Chondrocyte (in vitro differentiated cells): Measurements from ENCODE around the gene RPRML. TPM values are rescaled to one million over a fixed set of nuclear protein-coding genes. Genes with fewer than 3 reads are reported as not detected.
"Not testable (repeated sequence)": the region's sequence is repeated elsewhere in the genome, so short reads cannot be mapped to it uniquely, and the experiment has no call there.

Source experiments
- DNase-seq: peaks from one replicate; pipeline ENCODE4 v3.0.0; 2021; ENCODE audit warnings: mixed read lengths, low spot score
- H3K27ac Mint-ChIP-seq: one replicate; pipeline ENCODE4 v1.8.0; 2021; ENCODE audit warnings: mild to moderate bottlenecking, moderate library complexity, mixed read lengths; ENCODE audit not compliant: unreplicated experiment
- H3K27me3 Mint-ChIP-seq: 2 replicates; pipeline ENCODE4 v1.8.0; 2021; ENCODE audit warnings: low read depth, mixed read lengths
- H3K36me3 Mint-ChIP-seq: 2 replicates; pipeline ENCODE4 v1.8.0; 2021; ENCODE audit warnings: low read depth, mixed read lengths
- H3K4me1 Mint-ChIP-seq: 2 replicates; pipeline ENCODE4 v1.8.0; 2021; ENCODE audit warnings: low read depth, mild to moderate bottlenecking, mixed read lengths
- H3K4me3 Mint-ChIP-seq: one replicate; pipeline ENCODE4 v1.8.0; 2021; ENCODE audit warnings: mild to moderate bottlenecking, moderate library complexity, mixed read lengths; ENCODE audit not compliant: unreplicated experiment
- H3K9me3 Mint-ChIP-seq: 2 replicates; pipeline ENCODE4 v1.8.0; 2021; ENCODE audit warnings: low read depth, mixed read lengths
- CTCF ChIP-seq: fragments of 200-600 bp; sonication (generic); IDR thresholded peaks from 2 replicates; pipeline ENCODE4 v1.5.0; 2021; ENCODE audit warnings: antibody characterized with exemption, mild to moderate bottlenecking, moderate library complexity
- long read RNA-seq: library from polyadenylated mRNA; stranded (forward); transcript quantifications from one replicate; pipeline ENCODE4 v2.0.0, GENCODE V29; 2021
- total RNA-seq: library from RNA; stranded (reverse); gene quantifications from 3 replicates; pipeline ENCODE4 v1.2.1, GENCODE V29; 2021

Gene RPRML
- total RNA-seq = not detected in 3 replicates
- long read RNA-seq = 0 reads

- DNase-seq = no peak
- peak; percentile 7 for TF ChIP-seq CTCF
- Mint-ChIP-seq H3K4me3 (peak within 1 kb of the TSS; percentile 69), H3K9me3 (peaks cover 4% of the 10 kb centered on the region), H3K27me3 (peaks cover 44% of the 10 kb centered on the region), H3K4me1 (peaks cover 10% of the 10 kb centered on the region), H3K27ac (no peak within 1 kb of the TSS), H3K36me3 (peaks cover 2% of the 10 kb centered on the region)
These were observed at the start of gene RPRML for GRCh38 chr17:46979147-46979863. Gene RPRML, minus strand, starts transcription at chr17:46979253. Its CDS starts 246 bp downstream, at chr17:46979007.

- H3K9me3 Mint-ChIP-seq, DNase-seq, H3K4me3 Mint-ChIP-seq, H3K27ac Mint-ChIP-seq, H3K36me3 Mint-ChIP-seq, H3K27me3 Mint-ChIP-seq: not testable (repeated sequence)
- peaks cover 14% of the 10 kb centered on the region for H3K4me1 Mint-ChIP-seq
These were observed 37.9 kb upstream of the RPRML start for GRCh38 chr17:47016966-47017365.

- H3K4me1 Mint-ChIP-seq = peaks cover 17% of the 10 kb centered on the region
- H3K27ac Mint-ChIP-seq = peak overlapping the region; percentile 39
These were observed 34.3 kb upstream of the RPRML start for GRCh38 chr17:47013341-47013740.

GRCh38 chr17:47012457-47012856, 33.4 kb upstream of the RPRML start:
- DNase-seq = no peak
- Mint-ChIP-seq H3K36me3 (no peaks in the 10 kb centered on the region), H3K4me3 (no peak overlapping the region), H3K4me1 (peaks cover 17% of the 10 kb centered on the region), H3K9me3 (no peaks in the 10 kb centered on the region), H3K27me3 (no peaks in the 10 kb centered on the region), H3K27ac (no peak overlapping the region)
- TF ChIP-seq CTCF = no peak

More at GRCh38 chr17:47013341-47013740, 34.3 kb upstream of the RPRML start:
- no peak for TF ChIP-seq CTCF
- DNase-seq = no peak
- Mint-ChIP-seq H3K4me3 (no peak overlapping the region), H3K9me3 (no peaks in the 10 kb centered on the region), H3K27me3 (no peaks in the 10 kb centered on the region), H3K36me3 (no peaks in the 10 kb centered on the region)

GRCh38 chr17:47009759-47010594, 30.9 kb upstream of the RPRML start:
- Mint-ChIP-seq H3K36me3 (no peaks in the 10 kb centered on the region), H3K27ac (no peak overlapping the region), H3K9me3 (no peaks in the 10 kb centered on the region), H3K4me3 (no peak overlapping the region), H3K27me3 (no peaks in the 10 kb centered on the region), H3K4me1 (peaks cover 23% of the 10 kb centered on the region)
- no peak for DNase-seq
- no peak for TF ChIP-seq CTCF
